HEK293 (cell line): ENCODE measurements around the gene RTRAF.

Experiments
- CTCF ChIA-PET: fragments of 350-600 bp; formaldehyde crosslinking; extraction: SDS; loops from one replicate; lab custom pipeline; 2021; ENCODE audit warnings: antibody characterized with exemption; lab: Yijun Ruan, JAX
- POLR2A ChIA-PET: fragments of 300-600 bp; formaldehyde crosslinking; extraction: SDS; loops from one replicate; lab custom pipeline; 2020; ENCODE audit warnings: antibody characterized with exemption, inconsistent platforms; lab: Yijun Ruan, JAX
- H3K27ac ChIP-seq: fragments of 200-500 bp; sonication (Bioruptor generic); 2 replicates; pipeline ENCODE4 v1.5.1; 2014; ENCODE audit warnings: low read depth, low read length, control low read depth, inconsistent platforms; ENCODE audit errors: extremely low read depth
- H3K36me3 ChIP-seq, 2 experiments: fragments of 200-500 bp in 1 of 2; sonication (Bioruptor generic) in 1 of 2; 1 replicate in 1 of 2; 2 replicates in 1 of 2; pipeline ENCODE4 v1.5.1; 2014 to 2017; ENCODE audit warnings: inconsistent platforms in 2 of 2, low read length in 2 of 2; ENCODE audit not compliant: control insufficient read depth in 2 of 2, insufficient read depth in 1 of 2
- H3K4me1 ChIP-seq: fragments of 200-500 bp; sonication (Bioruptor generic); 2 replicates; pipeline ENCODE4 v1.5.1; 2014; ENCODE audit warnings: mild to moderate bottlenecking, low read length, inconsistent platforms; ENCODE audit not compliant: control insufficient read depth, insufficient read depth
- H3K4me3 ChIP-seq: 2 replicates; pipeline ENCODE4 v1.5.1; 2011; ENCODE audit warnings: low read depth, mild to moderate bottlenecking, control low read depth, low read length, moderate library complexity
- H3K9me3 ChIP-seq: fragments of 200-500 bp; sonication (Bioruptor generic); 2 replicates; pipeline ENCODE4 v1.5.1; 2014; ENCODE audit warnings: low read depth, low read length, inconsistent platforms; ENCODE audit not compliant: control insufficient read depth, insufficient read depth
- EGR2 ChIP-seq: fragments of 450-650 bp; formaldehyde crosslinking; IDR thresholded peaks from 2 replicates; pipeline ENCODE4 v1.5.1; 2016; ENCODE audit warnings: low read depth, missing biosample characterization, missing genetic modification characterization
- GLIS1 ChIP-seq: fragments of 450-650 bp; formaldehyde crosslinking; IDR thresholded peaks from 2 replicates; pipeline ENCODE4 v1.5.1; 2016; ENCODE audit warnings: missing biosample characterization, missing genetic modification characterization
- INSM2 ChIP-seq: fragments of 450-650 bp; formaldehyde crosslinking; IDR thresholded peaks from 2 replicates; pipeline ENCODE4 v1.5.1; 2016; ENCODE audit warnings: missing biosample characterization, missing genetic modification characterization
- KLF9 ChIP-seq: fragments of 450-650 bp; formaldehyde crosslinking; IDR thresholded peaks from 2 replicates; pipeline ENCODE4 v1.5.1; 2016; ENCODE audit warnings: missing biosample characterization, missing genetic modification characterization, low read depth
- REPIN1 ChIP-seq: fragments of 450-650 bp; formaldehyde crosslinking; IDR thresholded peaks from 2 replicates; pipeline ENCODE4 v1.5.1; 2017; ENCODE audit warnings: missing biosample characterization, missing genetic modification characterization, low read depth
- SP3 ChIP-seq: fragments of 450-650 bp; formaldehyde crosslinking; IDR thresholded peaks from 2 replicates; pipeline ENCODE4 v1.5.1; 2016; ENCODE audit warnings: missing biosample characterization, missing genetic modification characterization
- ZBTB21 ChIP-seq: fragments of 450-650 bp; formaldehyde crosslinking; IDR thresholded peaks from 2 replicates; pipeline ENCODE4 v1.5.1; 2017; ENCODE audit warnings: missing biosample characterization, missing genetic modification characterization
- ZNF112 ChIP-seq: fragments of 450-650 bp; formaldehyde crosslinking; IDR thresholded peaks from 2 replicates; pipeline ENCODE4 v1.5.0; 2017; ENCODE audit warnings: missing biosample characterization, missing genetic modification characterization
- ZNF175 ChIP-seq: fragments of 450-650 bp; formaldehyde crosslinking; IDR thresholded peaks from 2 replicates; pipeline ENCODE4 v1.5.1; 2016; ENCODE audit warnings: missing biosample characterization, missing genetic modification characterization
- ZNF266 ChIP-seq: fragments of 450-650 bp; formaldehyde crosslinking; IDR thresholded peaks from 2 replicates; pipeline ENCODE4 v1.5.1; 2016; ENCODE audit warnings: missing biosample characterization, missing genetic modification characterization, low read depth
- ZNF311 ChIP-seq: fragments of 450-650 bp; formaldehyde crosslinking; IDR thresholded peaks from 2 replicates; pipeline ENCODE4 v1.5.1; 2017; ENCODE audit warnings: missing biosample characterization, missing genetic modification characterization, borderline replicate concordance
- ZNF488 ChIP-seq: fragments of 450-650 bp; formaldehyde crosslinking; IDR thresholded peaks from 2 replicates; pipeline ENCODE4 v1.5.1; 2016; ENCODE audit warnings: missing biosample characterization, missing genetic modification characterization
- ZNF513 ChIP-seq: fragments of 450-650 bp; IDR thresholded peaks from 2 replicates; pipeline ENCODE4 v1.5.1; 2018; ENCODE audit warnings: missing biosample characterization, missing genetic modification characterization
- ZNF544 ChIP-seq: fragments of 450-650 bp; formaldehyde crosslinking; IDR thresholded peaks from 2 replicates; pipeline ENCODE4 v1.5.0; 2017; ENCODE audit warnings: missing biosample characterization, missing genetic modification characterization
- ZNF560 ChIP-seq: fragments of 450-650 bp; formaldehyde crosslinking; IDR thresholded peaks from 2 replicates; pipeline ENCODE4 v1.5.1; 2017; ENCODE audit warnings: missing biosample characterization, missing genetic modification characterization, borderline replicate concordance
- ZNF621 ChIP-seq: fragments of 450-650 bp; formaldehyde crosslinking; IDR thresholded peaks from 2 replicates; pipeline ENCODE4 v1.5.1; 2017; ENCODE audit warnings: missing biosample characterization, missing genetic modification characterization
- ZNF623 ChIP-seq: fragments of 450-650 bp; formaldehyde crosslinking; IDR thresholded peaks from 2 replicates; pipeline ENCODE4 v1.5.1; 2016; ENCODE audit warnings: missing biosample characterization, missing genetic modification characterization
- ZNF677 ChIP-seq: fragments of 450-650 bp; IDR thresholded peaks from 2 replicates; pipeline ENCODE4 v1.5.0; 2018; ENCODE audit warnings: missing biosample characterization, mild to moderate bottlenecking, missing genetic modification characterization, moderate library complexity
- ZNF785 ChIP-seq: fragments of 450-650 bp; formaldehyde crosslinking; IDR thresholded peaks from 2 replicates; pipeline ENCODE4 v1.5.1; 2016; ENCODE audit warnings: missing biosample characterization, missing genetic modification characterization
- ZSCAN30 ChIP-seq: fragments of 450-650 bp; IDR thresholded peaks from 2 replicates; pipeline ENCODE4 v1.5.1; 2018; ENCODE audit warnings: missing biosample characterization, mild to moderate bottlenecking, missing genetic modification characterization, moderate library complexity
- ZSCAN5A ChIP-seq: fragments of 450-650 bp; formaldehyde crosslinking; IDR thresholded peaks from 2 replicates; pipeline ENCODE4 v1.5.1; 2016; ENCODE audit warnings: missing biosample characterization, missing genetic modification characterization

The RTRAF gene

GRCh38 chr14:51954031-51954430 lies 35.3 kb upstream of the RTRAF start:
- TF ChIP-seq REPIN1 (tag by site-specific recombination), result no peak
- TF ChIP-seq SP3 (tag by site-specific recombination), result no peak
- no peak for TF ChIP-seq GLIS1 (tag by site-specific recombination)
- TF ChIP-seq ZNF677 (tag by site-specific recombination), result no peak
- TF ChIP-seq ZNF112 (tag by site-specific recombination), result no peak
- no peak for TF ChIP-seq EGR2 (tag by site-specific recombination)
- no peak for TF ChIP-seq ZSCAN5A
- TF ChIP-seq ZNF544 (tag by site-specific recombination), result no peak
- TF ChIP-seq ZNF266 (tag by site-specific recombination), result no peak
- no peak for TF ChIP-seq ZSCAN30 (tag by site-specific recombination)
- TF ChIP-seq ZBTB21 (tag by site-specific recombination), result no peak
- TF ChIP-seq ZNF311 (tag by site-specific recombination), result no peak
- TF ChIP-seq KLF9 (tag by site-specific recombination), result no peak
- H3K9me3 ChIP-seq, result no peaks in the 10 kb centered on the region
- H3K4me3 ChIP-seq, result no peak overlapping the region
- H3K27ac ChIP-seq, result no peak overlapping the region
- H3K4me1 ChIP-seq, result no peaks in the 10 kb centered on the region
- ChIA-PET POLR2A (no interaction called here), CTCF (interaction anchor here (0.6 kb wide), 1 partner anchor 139 kb away, joined by 3 read pairs; no protein-coding TSS in a partner anchor)
- H3K36me3 ChIP-seq, result no peaks in the 10 kb centered on the region

- no peak overlapping the region for H3K4me3 ChIP-seq
- TF ChIP-seq ZNF560 (no peak), ZNF623 (tag by site-specific recombination) (no peak), ZNF621 (tag by site-specific recombination) (no peak), ZNF488 (tag by site-specific recombination) (no peak), INSM2 (tag by site-specific recombination) (no peak), ZNF785 (no peak), ZNF513 (tag by site-specific recombination) (no peak), ZNF175 (tag by site-specific recombination) (no peak)
- no peak overlapping the region for H3K27ac ChIP-seq
- H3K9me3 ChIP-seq, result no peaks in the 10 kb centered on the region; the same call in 1 of the 2 replicates
- ChIA-PET CTCF (interaction anchor here (0.5 to 0.6 kb wide), 2 partner anchors 140 to 1157 kb away, joined by 3 read pairs; no protein-coding TSS in a partner anchor), POLR2A (no interaction called here)
- H3K36me3 ChIP-seq, result no peaks in the 10 kb centered on the region
- no peaks in the 10 kb centered on the region for H3K4me1 ChIP-seq
These were observed 34.7 kb upstream of the RTRAF start for GRCh38 chr14:51954657-51955056.
